BLaER1 (cell line): ENCODE data around the gene CDK17.
"Not testable (repeated sequence)": the region's sequence is repeated elsewhere in the genome, so short reads cannot be mapped to it uniquely, and the experiment has no call there.

Source experiments
- H3K27ac ChIP-seq: shearing (Covaris generic); formaldehyde crosslinking; 2 replicates; pipeline ENCODE4 v1.8.1; 2022
- H3K27me3 ChIP-seq: shearing (Covaris generic); formaldehyde crosslinking; 2 replicates; pipeline ENCODE4 v1.8.1; 2022
- H3K36me3 ChIP-seq: shearing (Covaris generic); formaldehyde crosslinking; 2 replicates; pipeline ENCODE4 v1.8.1; 2022
- H3K4me1 ChIP-seq: shearing (Covaris generic); formaldehyde crosslinking; 2 replicates; pipeline ENCODE4 v1.8.1; 2022
- H3K4me2 ChIP-seq: shearing (Covaris generic); formaldehyde crosslinking; 2 replicates; pipeline ENCODE4 v1.8.1; 2022
- H3K4me3 ChIP-seq: shearing (Covaris generic); formaldehyde crosslinking; 2 replicates; pipeline ENCODE4 v1.8.1; 2022
- H3K9ac ChIP-seq: shearing (Covaris generic); formaldehyde crosslinking; 2 replicates; pipeline ENCODE4 v1.8.1; 2022
- H3K9me3 ChIP-seq: shearing (Covaris generic); formaldehyde crosslinking; 2 replicates; pipeline ENCODE4 v1.8.1; 2022
- H4K20me1 ChIP-seq: shearing (Covaris generic); formaldehyde crosslinking; 2 replicates; pipeline ENCODE4 v1.8.1; 2022
- Cebpa-rat ChIP-seq: shearing (Covaris generic); IDR thresholded peaks from 2 replicates; pipeline ENCODE4 v1.8.1; 2022

The CDK17 gene

GRCh38 chr12:96344124-96344695 lies 56.0 kb downstream of the CDK17 start:
- Histone ChIP-seq H3K27me3 (no peaks in the 10 kb centered on the region), H3K27ac (no peak overlapping the region), H3K4me2 (no peak overlapping the region), H3K4me3 (no peak overlapping the region), H3K4me1 (peaks cover 24% of the 10 kb centered on the region), H3K36me3 (peaks cover 35% of the 10 kb centered on the region), H3K9ac (no peak overlapping the region), H4K20me1 (peaks cover 48% of the 10 kb centered on the region), H3K9me3 (peaks cover 53% of the 10 kb centered on the region)
- TF ChIP-seq Cebpa-rat: no peak

- no peak overlapping the region for H3K4me3 ChIP-seq
- H3K27me3 ChIP-seq: no peaks in the 10 kb centered on the region
- peaks cover 35% of the 10 kb centered on the region for H3K36me3 ChIP-seq
- peaks cover 40% of the 10 kb centered on the region for H4K20me1 ChIP-seq
- H3K27ac ChIP-seq: no peak overlapping the region
- H3K4me1 ChIP-seq: peaks cover 24% of the 10 kb centered on the region
- H3K4me2 ChIP-seq: no peak overlapping the region
- no peak overlapping the region for H3K9ac ChIP-seq
- no peak for TF ChIP-seq Cebpa-rat
- peaks cover 52% of the 10 kb centered on the region for H3K9me3 ChIP-seq
These were observed 56.8 kb downstream of the CDK17 start for GRCh38 chr12:96343347-96343954.

- Histone ChIP-seq H3K9me3 (peaks cover 59% of the 10 kb centered on the region), H4K20me1 (peaks cover 47% of the 10 kb centered on the region), H3K36me3 (peaks cover 41% of the 10 kb centered on the region)
- not testable (repeated sequence) for H3K4me2 ChIP-seq, H3K9ac ChIP-seq, H3K27ac ChIP-seq, H3K27me3 ChIP-seq, H3K4me3 ChIP-seq, H3K4me1 ChIP-seq
These were observed 60.6 kb downstream of the CDK17 start for GRCh38 chr12:96339666-96340065.

GRCh38 chr12:96338852-96339471 lies 61.3 kb downstream of the CDK17 start:
- H3K36me3 ChIP-seq: peaks cover 43% of the 10 kb centered on the region
- H4K20me1 ChIP-seq: peaks cover 51% of the 10 kb centered on the region
- no peak overlapping the region for H3K27ac ChIP-seq
- no peak overlapping the region for H3K4me3 ChIP-seq
- peaks cover 52% of the 10 kb centered on the region for H3K9me3 ChIP-seq
- H3K9ac ChIP-seq: no peak overlapping the region
- no peak overlapping the region for H3K4me2 ChIP-seq
- no peaks in the 10 kb centered on the region for H3K27me3 ChIP-seq
- no peak for TF ChIP-seq Cebpa-rat
- H3K4me1 ChIP-seq: peaks cover 6% of the 10 kb centered on the region; the same call in 1 of the 2 replicates

- Histone ChIP-seq H3K36me3 (peaks cover 46% of the 10 kb centered on the region), H3K4me3 (no peak overlapping the region), H4K20me1 (peaks cover 41% of the 10 kb centered on the region), H3K9ac (no peak overlapping the region), H3K9me3 (peaks cover 47% of the 10 kb centered on the region), H3K4me2 (no peak overlapping the region), H3K4me1 (no peaks in the 10 kb centered on the region), H3K27me3 (no peaks in the 10 kb centered on the region), H3K27ac (no peak overlapping the region)
- no peak for TF ChIP-seq Cebpa-rat
These were observed 62.3 kb downstream of the CDK17 start for GRCh38 chr12:96337953-96338352.

- H3K9me3 ChIP-seq: peaks cover 39% of the 10 kb centered on the region
- no peak overlapping the region for H3K4me2 ChIP-seq
- no peak for TF ChIP-seq Cebpa-rat
- H3K27ac ChIP-seq: no peak overlapping the region
- H3K27me3 ChIP-seq: no peaks in the 10 kb centered on the region
- H3K4me3 ChIP-seq: no peak overlapping the region
- peaks cover 51% of the 10 kb centered on the region for H3K36me3 ChIP-seq
- H3K9ac ChIP-seq: no peak overlapping the region
- no peaks in the 10 kb centered on the region for H3K4me1 ChIP-seq
- H4K20me1 ChIP-seq: peaks cover 37% of the 10 kb centered on the region; the same call in 1 of the 2 replicates
These were observed 63.8 kb downstream of the CDK17 start for GRCh38 chr12:96336489-96336888.

GRCh38 chr12:96335270-96335669 lies 65.0 kb downstream of the CDK17 start:
- Histone ChIP-seq H3K9me3 (peaks cover 39% of the 10 kb centered on the region), H4K20me1 (peaks cover 35% of the 10 kb centered on the region; the same call in 1 of the 2 replicates), H3K4me1 (no peaks in the 10 kb centered on the region), H3K36me3 (peaks cover 56% of the 10 kb centered on the region), H3K4me2 (no peak overlapping the region), H3K27me3 (no peaks in the 10 kb centered on the region), H3K27ac (no peak overlapping the region), H3K4me3 (no peak overlapping the region), H3K9ac (no peak overlapping the region)
- TF ChIP-seq Cebpa-rat: no peak

- Histone ChIP-seq H3K4me1 (no peaks in the 10 kb centered on the region), H3K4me3 (no peak overlapping the region), H3K4me2 (no peak overlapping the region), H3K27ac (no peak overlapping the region), H3K27me3 (no peaks in the 10 kb centered on the region), H3K9ac (no peak overlapping the region), H4K20me1 (peaks cover 41% of the 10 kb centered on the region; the same call in 1 of the 2 replicates), H3K9me3 (peaks cover 36% of the 10 kb centered on the region), H3K36me3 (peaks cover 59% of the 10 kb centered on the region)
- no peak for TF ChIP-seq Cebpa-rat
These were observed 65.7 kb downstream of the CDK17 start for GRCh38 chr12:96334502-96334901.

- H3K4me1 ChIP-seq: peaks cover 22% of the 10 kb centered on the region
- H3K4me2 ChIP-seq: no peak overlapping the region
These were observed 70.7 kb downstream of the CDK17 start for GRCh38 chr12:96329545-96329944.

GRCh38 chr12:96329018-96329417 lies 71.2 kb downstream of the CDK17 start:
- Histone ChIP-seq H3K4me2 (no peak overlapping the region), H3K27me3 (no peaks in the 10 kb centered on the region), H3K36me3 (peaks cover 74% of the 10 kb centered on the region), H3K27ac (no peak overlapping the region), H3K4me3 (no peak overlapping the region), H3K9me3 (peaks cover 28% of the 10 kb centered on the region), H4K20me1 (peaks cover 55% of the 10 kb centered on the region), H3K4me1 (peaks cover 22% of the 10 kb centered on the region), H3K9ac (no peak overlapping the region)
- TF ChIP-seq Cebpa-rat: no peak; the same call in 1 of the 2 replicates

More at GRCh38 chr12:96329545-96329944, 70.7 kb downstream of the CDK17 start:
- H3K27ac ChIP-seq: no peak overlapping the region
- peaks cover 56% of the 10 kb centered on the region for H4K20me1 ChIP-seq
- H3K4me3 ChIP-seq: no peak overlapping the region
- H3K36me3 ChIP-seq: peaks cover 72% of the 10 kb centered on the region
- no peak overlapping the region for H3K9ac ChIP-seq
- peaks cover 28% of the 10 kb centered on the region for H3K9me3 ChIP-seq
- no peaks in the 10 kb centered on the region for H3K27me3 ChIP-seq
- TF ChIP-seq Cebpa-rat: no peak
